ENCODE measurements around the gene FBXO21. TPM values are rescaled to one million over a fixed set of nuclear protein-coding genes. Genes with fewer than 3 reads are reported as not detected.

Gene FBXO21
- polyA plus RNA-seq, 4 donors: 47.8 to 65.2 (median 60.9) TPM

DNA sequence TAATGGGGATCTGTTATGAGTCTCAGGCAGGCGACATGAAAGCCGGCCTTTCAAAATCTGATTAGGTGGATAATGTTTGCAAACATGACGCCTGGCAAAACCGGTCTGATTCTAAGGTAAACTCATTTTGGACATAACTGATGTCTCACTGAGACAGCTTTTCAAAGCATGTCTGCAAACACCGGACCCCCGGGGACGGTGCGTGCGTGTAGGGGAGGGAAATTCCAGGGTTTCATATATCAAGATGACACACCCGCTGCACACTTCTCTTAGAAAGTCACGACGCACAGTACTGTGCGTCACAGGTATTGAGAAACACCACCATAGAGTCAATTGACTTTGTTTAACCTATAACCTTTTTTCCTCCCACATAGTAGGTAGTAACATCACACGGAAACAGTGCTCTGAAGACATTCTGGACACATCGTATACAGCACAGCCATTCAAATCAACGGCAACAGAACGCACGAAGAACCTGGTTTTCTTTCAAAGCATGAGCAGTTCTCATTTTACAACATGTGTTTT is 47.2 kb downstream of the FBXO21 start:
- DNase-seq (ENCODE audit: low read depth in 4 of 4, low spot score in 3 of 4): no peak

DNA sequence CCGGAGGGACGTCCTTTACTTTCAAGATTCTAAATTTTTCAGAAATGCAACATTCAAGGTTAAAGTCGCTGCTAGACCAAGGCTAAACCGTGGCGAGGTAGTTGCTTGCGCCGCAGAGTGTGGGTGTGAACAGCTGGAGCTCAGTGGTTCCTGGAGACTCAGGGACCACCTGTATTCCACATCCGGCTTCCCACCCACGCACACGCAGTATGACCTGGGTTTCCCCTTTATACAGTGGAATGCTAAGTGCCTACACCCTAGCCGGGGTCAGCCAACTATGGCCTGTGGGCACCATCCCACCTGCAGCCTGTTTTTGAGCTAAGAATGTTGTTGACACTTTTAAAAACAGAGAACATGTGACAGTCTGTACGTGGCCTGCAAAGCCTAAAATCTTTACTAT is 48.2 kb downstream of the FBXO21 start:
- no peak for DNase-seq (ENCODE audit: low read depth in 4 of 4, low spot score in 3 of 4)

DNA sequence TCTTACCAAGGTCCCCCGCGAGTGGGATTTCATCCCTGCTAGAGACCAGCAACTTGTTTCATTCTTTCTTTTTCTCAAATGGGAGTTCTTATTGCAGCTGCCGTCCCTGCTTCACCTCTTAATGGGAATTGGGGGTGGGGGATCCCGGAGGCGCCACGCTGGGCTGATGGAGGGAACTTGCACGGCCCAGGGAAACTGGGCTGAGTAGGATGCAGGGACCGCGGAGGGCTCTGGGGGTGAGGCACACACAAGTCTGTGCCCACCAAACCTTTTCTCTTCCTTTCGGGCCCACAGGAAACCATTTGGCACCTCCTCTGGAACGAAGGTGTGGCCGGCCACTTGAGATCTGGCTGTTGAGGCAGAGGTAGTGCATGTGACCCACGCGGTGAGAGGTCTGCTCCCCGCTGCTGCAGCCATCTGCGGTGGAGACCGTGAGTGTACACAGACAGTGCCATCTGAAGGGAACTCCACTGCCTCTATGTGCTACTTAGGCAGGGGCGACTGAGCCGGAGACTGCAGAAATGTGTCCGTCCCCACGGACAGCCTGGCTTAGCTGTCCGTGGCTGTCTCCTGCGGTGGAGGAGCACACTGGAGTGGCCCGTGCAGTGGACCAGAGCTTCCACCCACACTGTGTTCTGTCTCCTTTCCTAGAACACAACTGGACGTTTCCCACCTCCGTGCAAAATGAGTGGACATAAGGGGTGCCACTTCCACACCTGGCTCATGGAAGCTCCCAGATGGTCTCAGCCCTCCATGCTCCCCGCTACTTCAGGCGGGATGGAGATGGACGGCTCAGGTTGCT is 49.0 kb downstream of the FBXO21 start:
- no peak for DNase-seq (ENCODE audit: low read depth in 4 of 4, low spot score in 3 of 4)

DNA sequence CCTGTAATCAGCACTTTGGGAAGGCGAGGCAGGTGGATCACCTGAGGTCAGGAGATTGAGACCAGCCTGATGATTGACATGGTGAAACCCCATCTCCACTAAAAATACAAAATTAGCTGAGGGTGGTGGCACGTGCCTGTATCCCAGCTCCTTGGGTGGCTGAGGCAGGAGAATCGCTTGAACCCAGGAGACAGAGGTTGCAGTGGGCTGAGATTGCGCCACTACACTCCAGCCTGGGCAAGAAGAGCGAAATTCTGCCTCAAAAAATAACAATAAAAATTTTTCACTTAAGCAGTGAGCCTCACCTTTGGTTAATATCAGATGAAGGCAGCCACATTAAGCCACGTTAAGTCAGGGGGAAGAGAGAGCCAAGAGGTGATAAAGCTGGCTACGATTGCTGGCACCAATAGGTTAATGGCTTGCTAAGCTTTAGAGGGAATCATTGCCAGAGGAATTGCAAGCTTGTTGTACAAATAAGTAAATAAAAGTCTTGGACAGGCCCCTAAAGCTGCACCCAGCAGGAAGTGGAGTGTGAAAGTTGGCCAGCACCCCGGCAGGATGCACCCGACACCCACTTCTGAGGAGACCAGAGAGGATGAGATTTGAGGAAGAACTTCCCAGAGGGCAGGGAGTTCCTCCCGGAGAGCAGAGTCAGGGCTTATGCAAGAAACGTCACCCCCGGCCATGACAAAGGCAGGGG is 49.7 kb downstream of the FBXO21 start:
- no peak for DNase-seq (ENCODE audit: low read depth in 4 of 4, low spot score in 3 of 4)

DNA sequence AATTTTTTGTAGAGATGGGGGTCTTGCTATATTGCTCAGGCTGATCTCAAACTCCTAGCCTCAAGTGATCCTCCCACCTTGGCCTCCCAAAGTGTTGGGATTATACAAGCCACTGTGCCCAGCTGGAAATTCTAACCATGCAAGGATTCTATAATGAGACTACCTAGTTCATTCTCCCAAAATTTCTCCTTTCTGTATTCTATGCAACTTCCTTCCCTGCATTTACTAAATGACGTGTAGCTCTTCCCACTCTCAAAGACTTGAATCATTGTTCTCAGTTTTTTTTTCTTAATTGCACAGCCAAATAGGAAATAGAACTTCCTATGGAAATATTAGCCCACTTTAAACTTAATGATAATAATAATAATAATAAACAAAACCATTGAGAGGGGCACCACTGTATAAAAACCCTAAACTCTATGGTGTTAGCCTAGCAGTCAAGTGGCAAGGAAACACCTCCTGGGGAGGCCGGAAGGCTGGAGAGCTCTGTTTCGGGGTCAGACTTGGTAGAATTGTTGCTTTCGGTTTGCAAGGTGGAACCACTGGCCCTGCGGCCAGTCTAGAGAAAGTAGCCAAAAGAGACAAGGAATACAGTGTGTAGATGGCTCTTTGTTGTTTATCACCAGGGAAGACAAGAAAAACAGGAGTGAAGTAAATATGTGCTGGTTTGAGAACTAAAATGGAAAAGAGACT is 51.1 kb downstream of the FBXO21 start:
- DNase-seq (ENCODE audit: low read depth in 4 of 4, low spot score in 3 of 4): no peak

DNA sequence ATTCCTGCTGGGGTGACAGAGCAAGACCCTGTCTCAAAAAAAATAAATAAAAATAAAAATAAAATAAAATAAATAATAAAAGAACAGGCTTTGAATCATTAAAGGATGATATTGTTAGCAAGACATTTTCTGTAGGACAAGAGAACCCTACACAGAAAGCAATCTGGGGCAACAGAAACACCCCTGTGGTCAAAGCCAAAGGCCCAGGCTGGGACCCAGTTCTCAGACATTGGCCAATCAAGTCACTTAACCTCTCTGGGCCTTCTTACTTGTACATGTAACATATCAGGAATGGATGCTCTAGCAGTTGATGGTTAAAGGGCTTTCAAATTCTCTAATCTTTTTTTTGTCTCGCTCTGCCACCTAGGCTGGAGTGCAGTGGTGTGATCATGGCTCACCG is 55.5 kb downstream of the FBXO21 start:
- no peak for DNase-seq (ENCODE audit: low read depth in 4 of 4, low spot score in 3 of 4)

DNA sequence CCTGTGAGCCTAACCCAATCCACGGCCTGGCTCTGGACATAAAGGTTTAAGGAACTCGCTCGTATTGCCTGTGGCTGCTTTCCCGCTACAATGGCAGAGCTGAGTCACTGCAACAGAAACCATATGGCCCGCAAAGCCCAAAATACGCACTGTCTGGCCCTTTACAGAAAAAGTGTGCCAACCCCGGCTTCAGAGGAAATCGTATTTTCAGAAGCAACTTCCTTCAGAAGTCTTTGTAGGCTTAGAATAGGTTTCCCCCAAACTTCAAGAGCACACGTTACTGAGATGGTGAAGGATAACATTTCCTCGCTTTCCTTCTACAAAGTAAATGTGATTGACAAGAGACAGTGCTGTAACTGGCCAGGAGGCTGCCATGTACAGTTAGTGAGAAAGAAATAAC is 56.2 kb downstream of the FBXO21 start:
- no peak for DNase-seq (ENCODE audit: low read depth in 4 of 4, low spot score in 3 of 4)

DNA sequence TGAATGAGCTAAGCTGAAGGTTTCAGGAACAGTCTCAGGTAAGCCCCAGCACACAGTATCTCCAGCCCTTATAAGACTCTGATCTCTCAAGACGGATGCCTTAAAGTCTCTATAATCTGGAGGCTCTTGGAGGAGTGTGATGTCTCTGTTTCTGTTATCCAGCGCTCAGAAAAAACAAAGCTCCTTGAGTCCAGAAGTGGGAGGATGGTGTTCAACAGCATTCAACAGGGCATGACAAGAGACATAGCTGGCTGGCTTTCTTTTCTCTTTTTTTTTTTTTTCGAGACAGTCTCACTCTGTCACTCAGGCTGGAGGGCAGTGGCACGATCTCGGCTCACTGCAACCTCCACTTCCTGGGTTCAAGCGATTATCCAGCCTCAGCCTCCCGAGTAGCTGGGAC is 59.5 kb downstream of the FBXO21 start:
- DNase-seq (ENCODE audit: low read depth in 4 of 4, low spot score in 3 of 4): no peak

DNA sequence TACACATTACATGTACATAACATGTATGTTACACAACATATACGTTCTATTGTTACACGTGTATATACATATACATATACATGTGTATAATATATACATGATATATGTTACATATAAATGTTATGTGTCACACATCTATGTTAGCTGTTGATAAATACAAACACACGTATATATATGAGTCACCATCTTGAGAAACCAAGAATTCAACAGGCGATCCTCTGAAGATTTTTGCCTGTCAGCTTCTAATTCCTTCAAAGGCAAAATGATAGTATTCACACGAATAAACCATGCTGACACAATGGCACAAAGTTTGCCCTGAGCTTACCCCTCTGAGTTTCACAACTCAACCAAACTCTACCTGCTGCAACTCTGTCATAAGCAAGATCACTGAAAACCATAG is 60.9 kb downstream of the FBXO21 start:
- no peak for DNase-seq (ENCODE audit: low read depth in 4 of 4, low spot score in 3 of 4)

DNA sequence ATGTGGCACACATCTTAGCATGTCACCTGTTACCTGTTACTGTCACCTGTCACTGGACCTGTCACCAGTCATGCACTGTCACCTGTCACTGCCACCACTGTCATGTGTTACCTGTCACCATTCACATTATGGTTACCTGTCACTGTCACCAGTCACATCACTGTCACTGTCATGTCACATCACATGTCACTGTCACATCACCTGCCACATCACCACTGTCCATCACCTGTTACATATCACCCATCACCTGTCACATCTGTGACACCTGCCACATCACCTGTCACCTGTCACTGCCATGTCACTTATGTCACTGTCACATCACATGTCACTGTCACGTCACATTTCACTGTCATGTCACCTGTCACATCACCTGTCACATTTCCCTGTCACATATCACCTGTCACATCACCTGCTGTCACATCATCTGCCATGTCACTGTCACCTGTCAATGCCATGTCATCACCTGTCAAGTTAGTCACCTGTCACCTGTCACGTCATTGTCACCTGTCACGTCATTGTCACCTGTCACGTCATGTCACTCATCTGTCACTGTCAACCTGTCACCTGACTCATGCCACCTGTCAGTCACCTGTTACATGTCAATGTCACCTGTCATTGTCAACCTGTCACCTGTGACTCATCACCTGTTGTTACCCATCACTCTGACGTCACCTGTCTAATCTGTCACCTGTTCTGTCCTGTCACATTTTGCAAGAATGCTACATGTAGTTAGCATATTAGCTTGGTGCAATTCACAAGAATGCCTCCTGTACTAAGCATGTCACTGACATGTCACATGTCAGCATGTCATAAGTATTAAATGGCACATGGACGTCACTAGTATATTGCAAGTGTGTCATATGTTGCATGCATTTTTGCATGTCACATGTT is 62.1 kb downstream of the FBXO21 start:
- no peak for DNase-seq (ENCODE audit: low read depth in 4 of 4, low spot score in 3 of 4)

DNA sequence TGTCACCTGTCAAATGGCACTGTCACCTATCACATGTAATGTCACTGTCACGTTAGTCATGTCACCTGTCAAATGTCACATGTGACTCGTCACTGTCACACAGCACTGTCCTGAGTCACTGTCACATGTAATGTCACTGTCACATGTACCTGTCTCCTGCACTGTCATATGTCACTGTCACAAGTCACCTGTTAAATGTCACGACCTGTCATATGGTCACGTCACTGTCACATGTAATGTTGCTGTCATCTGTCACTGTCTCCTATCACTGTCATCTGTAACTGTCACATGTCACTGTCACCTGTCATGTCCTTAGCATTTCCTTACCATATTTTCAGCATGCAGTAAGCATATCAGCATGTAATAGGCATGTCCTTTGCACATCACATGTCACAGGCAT is 63.9 kb downstream of the FBXO21 start:
- DNase-seq (ENCODE audit: low read depth in 4 of 4, low spot score in 3 of 4): no peak

DNA sequence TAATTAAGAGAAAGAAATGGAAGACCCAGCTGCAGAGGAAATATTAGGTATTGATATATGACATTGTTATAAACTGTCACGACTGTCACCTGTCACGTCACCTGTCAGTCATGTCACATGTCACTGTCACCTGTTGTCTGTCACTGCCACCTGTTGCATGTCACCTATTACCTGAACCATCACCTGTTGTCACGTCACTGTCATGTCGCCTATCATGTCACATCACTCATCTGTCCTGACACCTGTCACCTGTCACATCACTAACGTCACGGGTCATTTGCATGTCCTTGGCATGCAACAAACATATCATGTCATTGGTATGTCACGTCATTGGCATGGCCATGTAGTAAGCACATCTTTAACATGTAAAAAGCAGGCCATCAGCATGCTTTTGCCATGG is 64.5 kb downstream of the FBXO21 start:
- no peak for DNase-seq (ENCODE audit: low read depth in 4 of 4, low spot score in 3 of 4)

DNA sequence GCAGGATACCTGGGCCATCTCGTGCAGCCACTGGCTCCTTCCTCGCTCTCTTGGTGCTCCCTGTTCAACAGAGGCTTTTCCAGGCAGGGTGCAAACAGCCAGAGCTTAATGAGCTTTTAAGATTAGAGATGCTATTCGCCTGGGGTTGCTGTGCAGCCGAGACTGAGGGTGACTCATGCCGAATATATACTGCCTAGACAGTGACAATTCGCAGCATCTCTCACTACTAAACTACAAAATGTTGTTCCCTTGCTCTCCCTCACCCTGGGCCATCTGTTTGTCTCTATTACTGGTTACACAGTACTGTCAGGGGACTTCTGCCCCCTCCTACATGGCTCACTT is 65.0 kb downstream of the FBXO21 start:
- DNase-seq (ENCODE audit: low read depth in 4 of 4, low spot score in 3 of 4): no peak

DNA sequence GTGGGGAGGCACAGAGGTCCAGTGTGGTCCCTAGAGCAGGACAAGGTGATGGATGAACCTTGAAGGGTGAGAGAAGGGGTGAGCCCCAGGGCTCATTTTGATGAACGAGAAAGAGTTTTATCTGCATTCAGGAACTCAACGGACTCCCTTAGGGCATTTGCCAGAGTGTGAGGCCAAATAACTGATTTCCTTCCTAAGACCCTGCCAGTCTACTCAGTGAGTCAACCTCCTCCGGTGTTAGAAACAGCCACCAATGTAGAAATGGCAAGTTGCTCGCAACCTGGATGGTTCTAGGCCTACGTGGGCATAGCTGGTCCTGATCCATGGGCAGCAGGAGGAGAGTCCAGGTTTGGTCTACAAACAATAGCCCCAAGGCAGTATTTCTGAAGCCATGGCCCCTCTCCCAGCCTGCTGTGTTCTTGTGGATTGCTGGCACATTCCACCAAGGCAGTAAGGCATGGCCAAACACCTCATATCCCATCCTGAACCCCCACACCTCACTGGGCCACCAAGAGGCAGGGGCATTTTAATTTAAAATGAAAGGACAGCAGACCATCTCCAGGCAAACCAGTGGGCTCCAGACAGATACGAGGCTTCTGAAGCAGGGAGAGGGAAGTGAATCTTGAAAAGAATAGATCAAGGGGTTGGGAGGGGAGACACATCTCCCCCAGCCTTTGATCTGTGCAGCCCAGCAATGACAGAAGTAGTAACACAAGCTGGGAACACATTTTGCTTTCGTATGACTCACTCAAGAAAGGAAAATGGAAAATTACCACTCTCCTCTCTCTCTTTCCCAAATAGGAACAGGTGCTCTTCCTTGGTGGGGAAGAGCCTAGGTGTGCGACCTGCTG is 65.6 kb downstream of the FBXO21 start:
- no peak for DNase-seq (ENCODE audit: low read depth in 4 of 4, low spot score in 3 of 4)

DNA sequence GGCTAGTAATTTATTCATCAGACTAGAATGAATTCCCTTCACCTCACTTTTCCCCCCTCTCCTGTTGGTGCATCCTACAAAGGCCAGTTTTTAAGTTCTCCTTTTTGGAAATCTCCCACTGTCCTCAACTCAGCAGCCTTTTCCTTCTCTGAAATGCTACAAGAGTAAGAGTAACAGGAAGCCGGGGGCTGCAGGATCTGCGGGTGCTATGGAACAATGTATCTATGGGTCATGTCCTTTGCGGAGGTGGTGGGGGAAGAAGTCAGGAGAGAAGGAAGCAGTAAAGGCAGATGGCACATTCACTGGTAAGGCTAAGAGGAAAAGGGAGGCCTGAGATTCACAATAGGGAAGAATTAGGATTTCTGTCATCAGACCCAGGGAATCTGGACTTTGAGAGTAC is 68.8 kb downstream of the FBXO21 start:
- DNase-seq (ENCODE audit: low read depth in 4 of 4, low spot score in 3 of 4): no peak

DNA sequence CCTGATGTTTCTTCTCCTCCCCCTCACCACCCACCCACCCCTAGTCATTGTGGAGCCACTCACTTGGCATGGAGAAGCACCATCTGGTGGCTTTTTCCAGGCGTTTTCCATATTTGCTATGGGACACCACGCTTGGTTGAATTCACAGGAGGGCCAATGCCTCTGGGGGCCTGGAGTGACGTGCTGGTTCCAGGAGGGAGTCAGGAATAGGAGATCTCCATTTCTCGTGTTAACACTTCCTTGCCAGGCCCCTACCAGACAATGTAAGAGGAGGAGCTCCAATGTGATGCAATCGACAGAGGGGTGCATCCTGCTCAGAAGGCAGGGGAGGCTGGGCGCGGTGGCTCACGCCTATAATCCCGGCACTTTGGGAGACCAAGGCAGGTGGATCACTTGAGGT is 69.5 kb downstream of the FBXO21 start:
- DNase-seq (ENCODE audit: low read depth in 4 of 4, low spot score in 3 of 4): no peak

DNA sequence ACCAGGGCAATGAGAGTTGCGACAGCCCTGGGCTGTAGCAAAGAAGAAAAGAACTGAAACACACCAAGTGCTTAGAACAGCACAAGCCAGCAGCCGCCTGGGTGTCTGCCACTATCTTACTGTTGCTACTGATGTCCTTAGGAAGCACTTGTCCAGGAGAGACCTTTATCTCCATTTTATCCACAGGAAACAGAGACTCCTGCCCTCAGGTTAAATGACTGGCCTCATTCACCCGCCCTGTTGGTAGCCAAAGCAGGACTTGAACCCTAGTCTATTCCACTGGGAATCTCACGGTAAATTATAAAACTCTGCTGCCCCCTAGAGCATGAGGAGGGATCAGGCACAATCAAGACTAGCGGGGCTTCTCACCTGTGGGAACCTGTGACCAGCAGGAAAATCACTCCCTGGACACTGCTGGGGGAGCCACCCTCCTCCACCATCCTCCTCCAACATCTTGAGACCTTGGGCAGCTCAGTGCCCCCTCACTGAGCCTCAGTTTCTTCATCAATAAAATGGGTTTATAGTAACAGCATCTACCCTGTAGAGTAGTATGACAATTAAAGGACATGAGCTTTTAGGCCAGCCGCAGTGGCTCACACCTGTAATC is 70.6 kb downstream of the FBXO21 start:
- no peak for DNase-seq (ENCODE audit: low read depth in 4 of 4, low spot score in 3 of 4)

DNA sequence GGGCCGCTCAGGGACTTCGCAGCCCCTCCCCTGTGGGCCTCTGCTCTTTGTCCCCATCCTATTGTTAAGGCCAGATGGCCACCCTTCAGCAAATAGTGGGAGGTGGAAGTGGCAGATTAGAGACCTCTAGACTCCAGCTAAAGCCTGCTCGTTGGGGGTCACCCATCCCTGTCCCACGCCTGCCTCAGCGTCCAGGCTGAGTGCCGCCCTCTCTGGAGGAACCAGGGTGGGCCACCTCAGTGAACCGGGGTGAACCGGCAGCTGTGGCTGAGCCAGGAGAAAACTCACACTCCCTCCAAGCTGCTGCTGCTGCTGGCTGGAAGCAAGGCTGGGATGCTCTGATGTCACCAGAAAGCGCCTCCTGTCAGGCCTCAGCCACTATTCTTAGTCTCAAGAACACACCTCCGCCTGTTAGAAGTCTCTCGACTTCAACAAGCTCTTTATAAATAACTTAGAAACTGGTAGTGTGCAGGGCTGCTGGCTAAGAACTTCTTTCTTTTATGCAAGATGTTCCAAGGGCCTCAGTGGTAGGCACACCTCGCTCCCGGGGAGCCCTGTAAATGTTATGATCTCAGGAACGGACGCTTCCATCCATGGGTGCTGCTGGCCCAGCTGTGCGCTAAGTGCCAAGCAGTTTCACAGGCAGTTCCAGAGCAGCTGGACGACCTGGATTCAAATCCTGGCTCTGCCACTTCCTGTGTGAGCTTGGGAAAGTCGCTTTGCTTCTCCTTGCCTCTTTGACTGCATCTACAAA is 71.3 kb downstream of the FBXO21 start:
- DNase-seq (ENCODE audit: low read depth in 4 of 4, low spot score in 3 of 4): no peak

DNA sequence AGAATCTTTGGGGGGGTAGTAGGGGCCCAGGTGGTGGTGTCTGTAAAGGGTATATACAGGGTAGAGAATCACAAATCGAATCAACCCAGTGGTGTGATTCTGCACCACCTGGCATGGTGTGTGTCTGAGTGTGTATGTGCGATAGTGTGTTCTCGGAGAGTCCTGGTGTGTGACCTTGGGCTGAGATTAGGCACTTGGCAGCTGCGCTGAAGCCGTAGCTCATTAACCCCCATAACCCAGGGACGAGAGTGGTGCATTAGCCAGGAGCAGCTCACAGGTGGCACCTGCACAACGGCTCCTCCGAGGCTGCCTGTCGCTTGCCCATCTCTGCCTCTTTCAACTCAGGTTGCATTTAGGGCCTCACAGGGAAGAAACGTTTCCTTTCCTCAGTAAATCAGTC is 75.5 kb downstream of the FBXO21 start:
- no peak for DNase-seq (ENCODE audit: low read depth in 4 of 4, low spot score in 3 of 4)

All from left renal pelvis (tissue), 4 donors.